MCF 10A (cell line): ENCODE data around the gene BIRC5. TPM values are rescaled to one million over a fixed set of nuclear protein-coding genes. Genes with fewer than 3 reads are reported as not detected.

Experiments
- Bru-seq: library from RNA; stranded (reverse); fragments of 400-500 nt; gene quantifications from one replicate; lab custom pipeline; 2021; lab: Mats Ljungman, UMichigan
- BruChase-seq, 2 experiments: library from RNA; stranded (reverse); fragments of 400-500 nt; gene quantifications; one replicate each; lab custom pipeline; 2021; lab: Mats Ljungman, UMichigan
- BruUV-seq: library from RNA; stranded (reverse); fragments of 400-500 nt; replicated peaks from 2 replicates; lab custom pipeline; 2021; lab: Mats Ljungman, UMichigan
- CTCF ChIA-PET: fragments of 300-600 bp; sonication (Branson Sonifier 250); formaldehyde crosslinking; extraction: SDS; loops from one replicate; lab custom pipeline; 2021; ENCODE audit warnings: antibody characterized with exemption, inconsistent platforms; lab: Yijun Ruan, JAX
- POLR2A ChIA-PET: fragments of 300-600, 350-650 bp; sonication (Branson Sonifier 250); formaldehyde crosslinking; extraction: SDS; loops from one replicate; lab custom pipeline; 2020; ENCODE audit warnings: antibody characterized with exemption, inconsistent platforms; lab: Yijun Ruan, JAX
- DNase-seq: peaks from one replicate; pipeline ENCODE4 v3.0.0-alpha.2; 2018; ENCODE audit not compliant: unreplicated experiment
- H3K27ac Mint-ChIP-seq: one replicate; pipeline ENCODE4 v1.8.0; 2022; ENCODE audit warnings: mild to moderate bottlenecking, low read depth, mixed read lengths; ENCODE audit not compliant: unreplicated experiment
- H3K27me3 Mint-ChIP-seq: one replicate; pipeline ENCODE4 v1.8.0; 2022; ENCODE audit warnings: mixed read lengths; ENCODE audit not compliant: insufficient read depth, unreplicated experiment
- H3K36me3 Mint-ChIP-seq: one replicate; pipeline ENCODE4 v1.8.0; 2022; ENCODE audit warnings: mild to moderate bottlenecking, moderate library complexity, mixed read lengths; ENCODE audit not compliant: insufficient read depth, unreplicated experiment
- H3K4me1 Mint-ChIP-seq: one replicate; pipeline ENCODE4 v1.8.0; 2022; ENCODE audit warnings: mixed read lengths; ENCODE audit not compliant: insufficient read depth, unreplicated experiment
- H3K4me3 Mint-ChIP-seq: one replicate; pipeline ENCODE4 v1.8.0; 2022; ENCODE audit warnings: mild to moderate bottlenecking, moderate library complexity, mixed read lengths; ENCODE audit not compliant: unreplicated experiment
- H3K9me3 Mint-ChIP-seq: one replicate; pipeline ENCODE4 v1.8.0; 2022; ENCODE audit warnings: mixed read lengths; ENCODE audit not compliant: unreplicated experiment
- CTCF ChIP-seq: fragments of 200-600 bp; IDR thresholded peaks from one replicate; pipeline ENCODE4 v1.8.0; 2022; ENCODE audit warnings: antibody characterized with exemption, mild to moderate bottlenecking; ENCODE audit not compliant: unreplicated experiment
- intact Hi-C: fragments of 100-400 bp; cut with micrococcal nuclease; formaldehyde crosslinking; loops from 2 replicates; pipeline ENCODE4 v1.14.1; 2022
- long read RNA-seq: library from polyadenylated mRNA; stranded (forward); transcript quantifications from one replicate; pipeline ENCODE4 v2.0.0, GENCODE V29; 2022
- total RNA-seq: library from RNA; stranded (reverse); gene quantifications from 2 replicates; pipeline ENCODE4 v1.2.3, GENCODE V29; 2022

The BIRC5 gene
- total RNA-seq = 24.6 and 45.6 TPM in 2 replicates
- Bru-seq, nascent RNA = percentile 60 among the genes with signal in this experiment
- percentile 81 among the genes with signal in this experiment for BruChase-seq, experiment 1, labeled RNA remaining after a 6-hour chase
- BruChase-seq, experiment 2, labeled RNA remaining after a 2-hour chase = percentile 72 among the genes with signal in this experiment
- long read RNA-seq, transcript BIRC5-203 (3 exons, 2,446 nt) = minor isoform, 13 of 259 reads
- long read RNA-seq, transcript BIRC5-201 (5 exons, 2,711 nt) = minor isoform, 23 of 259 reads
- long read RNA-seq, transcript BIRC5-202 (4 exons, 2,630 nt) = major isoform, 205 of 259 reads
- long read RNA-seq, transcript BIRC5-208 (5 exons, 648 nt) = minor isoform, 6 of 259 reads
- long read RNA-seq, partial matches to known transcripts = 6 of 259 reads
- long read RNA-seq, other reads (novel, unspliced or antisense) = 5 of 259 reads

DNA sequence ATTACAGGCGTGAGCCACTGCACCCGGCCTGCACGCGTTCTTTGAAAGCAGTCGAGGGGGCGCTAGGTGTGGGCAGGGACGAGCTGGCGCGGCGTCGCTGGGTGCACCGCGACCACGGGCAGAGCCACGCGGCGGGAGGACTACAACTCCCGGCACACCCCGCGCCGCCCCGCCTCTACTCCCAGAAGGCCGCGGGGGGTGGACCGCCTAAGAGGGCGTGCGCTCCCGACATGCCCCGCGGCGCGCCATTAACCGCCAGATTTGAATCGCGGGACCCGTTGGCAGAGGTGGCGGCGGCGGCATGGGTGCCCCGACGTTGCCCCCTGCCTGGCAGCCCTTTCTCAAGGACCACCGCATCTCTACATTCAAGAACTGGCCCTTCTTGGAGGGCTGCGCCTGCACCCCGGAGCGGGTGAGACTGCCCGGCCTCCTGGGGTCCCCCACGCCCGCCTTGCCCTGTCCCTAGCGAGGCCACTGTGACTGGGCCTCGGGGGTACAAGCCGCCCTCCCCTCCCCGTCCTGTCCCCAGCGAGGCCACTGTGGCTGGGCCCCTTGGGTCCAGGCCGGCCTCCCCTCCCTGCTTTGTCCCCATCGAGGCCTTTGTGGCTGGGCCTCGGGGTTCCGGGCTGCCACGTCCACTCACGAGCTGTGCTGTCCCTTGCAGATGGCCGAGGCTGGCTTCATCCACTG is at the start of gene BIRC5:
TSS of gene BIRC5 (plus strand) at position 238 of the 690 bp plus-strand sequence. CDS start at position 302, 64 bp downstream.
- POLR2A ChIA-PET = interaction anchor here (1.3 kb wide), 1 partner anchor 45 kb away, joined by 4 read pairs; no protein-coding TSS in a partner anchor
- H3K27ac Mint-ChIP-seq = no peak within 1 kb of the TSS

GRCh38 chr17:78164748-78165607 is 49.1 kb upstream of the BIRC5 start:
- DNase-seq = no peak
- Mint-ChIP-seq H3K27me3 (no peaks in the 10 kb centered on the region), H3K4me3 (no peak overlapping the region), H3K9me3 (no peaks in the 10 kb centered on the region), H3K27ac (no peak overlapping the region), H3K36me3 (no peaks in the 10 kb centered on the region), H3K4me1 (peaks cover 2% of the 10 kb centered on the region)
- intact Hi-C loops = no loop called here
- TF ChIP-seq CTCF = no peak
- ChIA-PET POLR2A (interaction anchor here (0.6 to 1.4 kb wide), 2 partner anchors 23 to 1111 kb away, joined by 3 read pairs; no protein-coding TSS in a partner anchor), CTCF (interaction anchor here (0.5 to 1.5 kb wide), 4 partner anchors 11 to 296 kb away, joined by 3 to 4 read pairs (median 4); no protein-coding TSS in a partner anchor)
- no TSS peak for BruUV-seq

More for the DNA sequence above, at the start of gene BIRC5:
- TSS peak; percentile 68 for BruUV-seq
- H3K36me3 Mint-ChIP-seq = peaks cover 8% of the 10 kb centered on the region
- H3K4me1 Mint-ChIP-seq = no peaks in the 10 kb centered on the region
- CTCF ChIA-PET = interaction anchor here (0.6 to 1.0 kb wide), 3 partner anchors 24 to 195 kb away, joined by 3 to 4 read pairs (median 4); no protein-coding TSS in a partner anchor
- TF ChIP-seq CTCF = no peak
- H3K4me3 Mint-ChIP-seq = peak within 1 kb of the TSS; percentile 76
- peak; percentile 91 for DNase-seq
- no peaks in the 10 kb centered on the region for H3K9me3 Mint-ChIP-seq
- H3K27me3 Mint-ChIP-seq = no peaks in the 10 kb centered on the region
- intact Hi-C loops = loop anchor here (1.0 kb wide), 1 partner anchor 27 kb away; the partner anchor contains the start of genes AFMID and TK1

DNA sequence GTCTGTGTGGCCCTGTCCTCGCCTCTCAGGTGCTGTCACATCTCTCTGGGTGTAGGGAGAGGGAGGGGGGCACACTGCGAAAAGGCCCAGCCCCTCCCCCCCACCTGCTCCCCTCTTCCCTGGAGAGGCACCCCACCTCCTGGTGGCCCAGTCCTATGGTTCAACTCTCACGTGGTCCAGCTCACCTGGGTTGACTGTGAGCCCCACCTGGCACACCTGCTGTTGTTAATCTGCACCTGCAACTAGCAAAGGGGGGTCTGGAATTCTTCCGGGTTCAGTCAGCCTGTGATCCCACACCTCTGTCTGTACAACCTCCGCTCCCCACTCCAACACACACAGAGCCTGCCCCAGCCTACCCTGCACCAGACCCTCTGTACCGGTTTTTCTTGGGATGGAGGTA is 47.6 kb upstream of the BIRC5 start:
- Mint-ChIP-seq H3K36me3 (no peaks in the 10 kb centered on the region), H3K27me3 (no peaks in the 10 kb centered on the region), H3K27ac (no peak overlapping the region), H3K4me3 (no peak overlapping the region), H3K9me3 (no peaks in the 10 kb centered on the region), H3K4me1 (no peaks in the 10 kb centered on the region)
- TF ChIP-seq CTCF = no peak
- ChIA-PET CTCF (interaction anchor here (1.5 kb wide), 1 partner anchor 10 kb away, joined by 6 read pairs; no protein-coding TSS in a partner anchor), POLR2A (no interaction called here)
- no TSS peak for BruUV-seq
- intact Hi-C loops = no loop called here
- no peak for DNase-seq
